ENCODE data around the gene MICALL2.

DNA sequence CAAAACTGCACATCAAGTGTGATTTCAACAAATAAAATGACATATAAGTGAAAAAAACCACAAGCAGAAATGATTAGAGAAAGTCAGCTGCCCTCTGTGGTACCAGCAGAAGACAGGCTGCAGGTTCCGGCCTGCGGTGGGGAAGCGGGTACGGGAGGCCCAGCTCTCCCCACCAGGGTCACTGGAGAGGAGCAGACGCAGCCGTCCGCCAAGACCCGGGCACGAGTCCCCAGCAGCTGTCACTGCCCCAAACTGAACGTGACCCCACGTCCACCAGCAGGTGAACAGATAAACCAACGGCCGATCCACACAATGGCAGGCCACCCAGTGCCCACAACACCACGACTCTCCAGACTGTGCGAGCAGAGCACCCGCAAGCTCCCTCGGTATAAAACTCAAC is 16.1 kb upstream of the MICALL2 start:
- TF ChIP-seq CTCF (IDR thresholded peaks at IDR 0.05; ENCODE audit: low read depth, low read length, poor library complexity, severe bottlenecking) (no peak), EZH2phosphoT487 (IDR thresholded peaks at IDR 0.05; ENCODE audit: borderline replicate concordance, low read length) (no peak)
